CD4-positive, alpha-beta T cell treated with Interleukin-4 for 1 hour (primary cell): ENCODE data around the gene TNNT3.

Source experiments
- DNase-seq, 2 donors: peaks; one replicate each; pipeline ENCODE4 v3.0.0-alpha.2; 2020 to 2022

The TNNT3 gene

GRCh38 chr11:1899090-1899489, 20.4 kb upstream of the TNNT3 start:
- DNase-seq, result no peak

GRCh38 chr11:1899686-1900085, 19.8 kb upstream of the TNNT3 start:
- DNase-seq, result no peak

- no peak for DNase-seq
These were observed 13.3 kb upstream of the TNNT3 start for GRCh38 chr11:1906181-1906580.

GRCh38 chr11:1906611-1907423, 12.7 kb upstream of the TNNT3 start:
- DNase-seq, result no peak

- DNase-seq, result no peak
These were observed 10.9 kb upstream of the TNNT3 start for GRCh38 chr11:1908618-1909017.

GRCh38 chr11:1909524-1909923, 10.0 kb upstream of the TNNT3 start:
- no peak for DNase-seq

GRCh38 chr11:1912289-1912878, 7.1 kb upstream of the TNNT3 start:
- DNase-seq, result no peak

- no peak for DNase-seq
These were observed 6.0 kb upstream of the TNNT3 start for GRCh38 chr11:1913271-1914060.

GRCh38 chr11:1915795-1916131, 3.7 kb upstream of the TNNT3 start:
- no peak for DNase-seq

GRCh38 chr11:1916132-1916985, 3.1 kb upstream of the TNNT3 start:
- no peak for DNase-seq

GRCh38 chr11:1916986-1917522, 2.4 kb upstream of the TNNT3 start:
- DNase-seq, result no peak

- no peak for DNase-seq
These were observed 1.7 kb upstream of the TNNT3 start for GRCh38 chr11:1917523-1918435.

- no peak for DNase-seq
These were observed 827 bp upstream of the TNNT3 start for GRCh38 chr11:1918436-1919315.

- no peak for DNase-seq
These were observed 815 bp downstream of the TNNT3 start for GRCh38 chr11:1920128-1920908.

GRCh38 chr11:1920909-1921573, 1.5 kb downstream of the TNNT3 start:
- no peak for DNase-seq

GRCh38 chr11:1921574-1922141, 2.2 kb downstream of the TNNT3 start:
- DNase-seq, result no peak

GRCh38 chr11:1922481-1923081, 3.1 kb downstream of the TNNT3 start:
- DNase-seq, result no peak
